Measurements from ENCODE around the gene PLEKHG4B. TPM values are rescaled to one million over a fixed set of nuclear protein-coding genes. Genes with fewer than 3 reads are reported as not detected.

PLEKHG4B gene
- total and polyA plus RNA-seq, 2 of the 4 experiments (the other 2 are of a cell fraction), result 1.1 TPM

DNA sequence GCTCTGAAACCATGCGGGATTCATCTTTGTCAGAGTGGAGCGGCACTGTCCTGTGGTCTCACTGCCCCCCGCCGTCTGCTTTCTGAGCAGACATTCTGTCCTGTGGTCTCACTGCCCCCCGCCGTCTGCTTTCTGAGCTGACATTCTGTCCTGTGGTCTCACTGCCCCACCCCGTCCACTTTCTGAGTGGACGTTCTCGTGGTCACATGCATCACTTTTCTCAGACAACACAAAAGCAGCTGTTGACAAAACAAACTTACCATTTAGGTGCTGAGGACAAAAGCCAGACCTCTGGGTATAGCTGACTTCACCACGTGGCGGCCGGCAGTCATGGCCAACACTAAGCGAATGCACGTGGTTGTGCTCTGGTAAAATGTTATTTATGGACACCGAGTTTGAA lies 102.1 kb downstream of the PLEKHG4B start:
- Histone ChIP-seq H3K4me1 (ENCODE audit: control insufficient read depth, insufficient read depth, low read length) (no peaks in the 10 kb centered on the region), H2BK120ac (ENCODE audit: low read depth, low read length) (no peak overlapping the region), H3K9ac (ENCODE audit: low read depth, low read length) (no peak overlapping the region), H2AFZ (replicated peaks; ENCODE audit: low read length, poor library complexity) (no peak overlapping the region), H3K4me2 (ENCODE audit: low read depth, low read length) (no peak overlapping the region), H2AK9ac (replicated peaks; ENCODE audit: low read depth, low read length, poor library complexity) (no peak overlapping the region), H3K18ac (ENCODE audit: low read depth, low read length) (no peak overlapping the region), H4K20me1 (ENCODE audit: insufficient read depth, low read length) (no peaks in the 10 kb centered on the region; the same call in 1 of the 2 replicates), H3K9me3 (ENCODE audit: control insufficient read depth, insufficient read depth, low read length) (no peaks in the 10 kb centered on the region), H2BK20ac (ENCODE audit: low read depth, low read length) (no peak overlapping the region), H3K56ac (ENCODE audit: extremely low read depth, insufficient read depth, low read length) (no peak overlapping the region), H3K14ac (replicated peaks; ENCODE audit: low read depth, low read length) (no peak overlapping the region), H3K4me3 (ENCODE audit: insufficient read depth, low read depth, low read length) (no peak overlapping the region), H3K79me1 (ENCODE audit: low read depth in 1 of 2, low read length in 2 of 2) (no peaks in the 10 kb centered on the region), H3K27ac (ENCODE audit: insufficient read depth, low read length) (no peak overlapping the region), H4K8ac (ENCODE audit: low read depth in 2 of 2, low read length in 2 of 2) (no peak overlapping the region), H4K5ac (ENCODE audit: low read depth, low read length) (no peak overlapping the region), H3K9me1 (ENCODE audit: insufficient read depth, low read length) (peaks cover 2% of the 10 kb centered on the region; the same call in 1 of the 2 replicates), H2BK15ac (ENCODE audit: low read depth, low read length) (no peak overlapping the region), H4K91ac (ENCODE audit: insufficient read depth, low read depth, low read length) (no peak overlapping the region), H3K23ac (ENCODE audit: low read depth, low read length) (no peak overlapping the region), H3K27me3 (ENCODE audit: control insufficient read depth, insufficient read depth, low read length) (peaks cover 12% of the 10 kb centered on the region; the same call in 1 of the 2 replicates), H2AK5ac (ENCODE audit: low read depth, low read length) (no peak overlapping the region), H2BK5ac (ENCODE audit: low read depth, low read length, poor library complexity, severe bottlenecking) (no peak overlapping the region), H3K36me3 (ENCODE audit: control insufficient read depth, insufficient read depth, low read length) (peaks cover 4% of the 10 kb centered on the region), H3K4ac (ENCODE audit: low read depth, low read length) (no peak overlapping the region)
- dilution Hi-C loops (cut with HindIII; ENCODE audit: low sequenced_read_pairs, unreplicated experiment) (no loop called here), in situ Hi-C loops (cut with MboI; ENCODE audit: low sequenced_read_pairs) (no loop called here), intact Hi-C loops (cut with micrococcal nuclease) (no loop called here)
- POLR2A ChIA-PET (ENCODE audit: unreplicated experiment), result no interaction called here
- no peak for TF ChIP-seq MAFK (IDR thresholded peaks at IDR 0.05; ENCODE audit: low read depth, low read length)
- TF ChIP-seq BHLHE40 (IDR thresholded peaks at IDR 0.05; ENCODE audit: low read depth, low read length), result no peak
- TF ChIP-seq CTCF (conservative IDR thresholded peaks at IDR 0.05; ENCODE audit: low read depth, low read length), result no peak
- no peak for TF ChIP-seq SMC3 (IDR thresholded peaks at IDR 0.05; ENCODE audit: low read depth, low read length)
- TF ChIP-seq RAD21 (IDR thresholded peaks at IDR 0.05; ENCODE audit: low read length), result no peak
- TF ChIP-seq USF2 (IDR thresholded peaks at IDR 0.05; ENCODE audit: low read depth, low read length), result no peak
- TF ChIP-seq MXI1 (IDR thresholded peaks at IDR 0.05; ENCODE audit: borderline replicate concordance, low read depth, low read length), result no peak
- TF ChIP-seq, protein P1, sequence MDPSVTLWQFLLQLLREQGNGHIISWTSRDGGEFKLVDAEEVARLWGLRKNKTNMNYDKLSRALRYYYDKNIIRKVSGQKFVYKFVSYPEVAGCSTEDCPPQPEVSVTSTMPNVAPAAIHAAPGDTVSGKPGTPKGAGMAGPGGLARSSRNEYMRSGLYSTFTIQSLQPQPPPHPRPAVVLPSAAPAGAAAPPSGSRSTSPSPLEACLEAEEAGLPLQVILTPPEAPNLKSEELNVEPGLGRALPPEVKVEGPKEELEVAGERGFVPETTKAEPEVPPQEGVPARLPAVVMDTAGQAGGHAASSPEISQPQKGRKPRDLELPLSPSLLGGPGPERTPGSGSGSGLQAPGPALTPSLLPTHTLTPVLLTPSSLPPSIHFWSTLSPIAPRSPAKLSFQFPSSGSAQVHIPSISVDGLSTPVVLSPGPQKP (IDR thresholded peaks at IDR 0.05; ENCODE audit: borderline replicate concordance, low read depth, low read length), result no peak
- TF ChIP-seq RCOR1 (IDR thresholded peaks at IDR 0.05; ENCODE audit: insufficient replicate concordance, low read length), result no peak
- TF ChIP-seq NFE2L2 (IDR thresholded peaks at IDR 0.05; ENCODE audit: low read depth, low read length), result no peak
- no peak for TF ChIP-seq RFX5 (IDR thresholded peaks at IDR 0.05; ENCODE audit: low read depth, low read length)
- TF ChIP-seq POLR2A (IDR thresholded peaks at IDR 0.05; ENCODE audit: low read depth, low read length), result no peak
- TF ChIP-seq FOS (IDR thresholded peaks at IDR 0.05; ENCODE audit: low read depth, low read length), result no peak
- no peak for ATAC-seq (ENCODE audit: low read depth)
- BruUV-seq (replicated peaks), result no TSS peak
- CTCF ChIA-PET, result no interaction called here
- DNase-seq, result no peak
- 83% methylated on average over 6 of the region's 15 CpGs; no CpG with 5 or more reads in 1 of the 2 experiments for WGBS, 2 experiments (ENCODE audit: extremely low coverage in 2 of 2, insufficient read length in 1 of 2)

Data from IMR-90 (cell line).